Loucy (cell line): ENCODE data around the gene HYAL3.

ENCODE experiments used
- EZH2phosphoT487 ChIP-seq: fragments of 200-600 bp; IDR thresholded peaks from 2 replicates; pipeline ENCODE4 v1.6.1; 2018; ENCODE audit warnings: antibody characterized with exemption, mild to moderate bottlenecking, moderate library complexity, borderline replicate concordance
- TF ChIP-seq, protein P1 (sequence below): fragments of 200-600 bp; sonication (generic); conservative IDR thresholded peaks from 2 replicates; pipeline ENCODE4 v1.5.1; 2014; ENCODE audit warnings: mild to moderate bottlenecking, antibody characterized with exemption, low read length

- TF ChIP-seq, protein P1, sequence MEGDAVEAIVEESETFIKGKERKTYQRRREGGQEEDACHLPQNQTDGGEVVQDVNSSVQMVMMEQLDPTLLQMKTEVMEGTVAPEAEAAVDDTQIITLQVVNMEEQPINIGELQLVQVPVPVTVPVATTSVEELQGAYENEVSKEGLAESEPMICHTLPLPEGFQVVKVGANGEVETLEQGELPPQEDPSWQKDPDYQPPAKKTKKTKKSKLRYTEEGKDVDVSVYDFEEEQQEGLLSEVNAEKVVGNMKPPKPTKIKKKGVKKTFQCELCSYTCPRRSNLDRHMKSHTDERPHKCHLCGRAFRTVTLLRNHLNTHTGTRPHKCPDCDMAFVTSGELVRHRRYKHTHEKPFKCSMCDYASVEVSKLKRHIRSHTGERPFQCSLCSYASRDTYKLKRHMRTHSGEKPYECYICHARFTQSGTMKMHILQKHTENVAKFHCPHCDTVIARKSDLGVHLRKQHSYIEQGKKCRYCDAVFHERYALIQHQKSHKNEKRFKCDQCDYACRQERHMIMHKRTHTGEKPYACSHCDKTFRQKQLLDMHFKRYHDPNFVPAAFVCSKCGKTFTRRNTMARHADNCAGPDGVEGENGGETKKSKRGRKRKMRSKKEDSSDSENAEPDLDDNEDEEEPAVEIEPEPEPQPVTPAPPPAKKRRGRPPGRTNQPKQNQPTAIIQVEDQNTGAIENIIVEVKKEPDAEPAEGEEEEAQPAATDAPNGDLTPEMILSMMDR, result no peak
- TF ChIP-seq EZH2phosphoT487, result no peak
Measured at GRCh38 chr3:50278880-50279224, 20.4 kb downstream of the HYAL3 start, which contains the start of gene LSMEM2.
